Bone marrow (tissue), 2 donors: ENCODE results near the gene MRTFA.
A peak's percentile ranks its signal among the peaks of the same experiment; 100 is the strongest.
"Not testable (repeated sequence)": the region's sequence is repeated elsewhere in the genome, so short reads cannot be mapped to it uniquely, and the experiment has no call there.

Source experiments
- DNase-seq, 2 donors: peaks; one replicate each; lab custom pipeline; 2025; lab: John Stamatoyannopoulos, UW

MRTFA gene

DNA sequence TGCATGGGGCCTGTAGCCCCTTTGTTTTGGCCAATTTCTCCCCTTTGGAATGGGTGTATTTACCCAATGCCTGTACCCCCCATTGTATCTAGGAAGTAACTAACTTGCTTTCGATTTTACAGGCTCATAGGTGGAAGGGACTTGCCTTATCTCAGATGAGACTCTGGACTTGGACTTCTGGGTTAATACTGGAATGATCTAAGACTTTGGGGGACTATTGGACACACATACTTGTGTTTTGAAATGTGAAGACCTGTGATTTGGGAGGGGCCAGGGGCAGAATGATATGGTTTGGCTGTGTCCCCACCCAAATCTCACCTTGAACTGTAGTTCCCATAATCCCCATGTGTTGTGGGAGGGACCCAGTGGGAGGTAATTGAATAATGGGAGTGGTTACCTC is 82.5 kb downstream of the MRTFA start:
- DNase-seq: not testable (repeated sequence)

DNA sequence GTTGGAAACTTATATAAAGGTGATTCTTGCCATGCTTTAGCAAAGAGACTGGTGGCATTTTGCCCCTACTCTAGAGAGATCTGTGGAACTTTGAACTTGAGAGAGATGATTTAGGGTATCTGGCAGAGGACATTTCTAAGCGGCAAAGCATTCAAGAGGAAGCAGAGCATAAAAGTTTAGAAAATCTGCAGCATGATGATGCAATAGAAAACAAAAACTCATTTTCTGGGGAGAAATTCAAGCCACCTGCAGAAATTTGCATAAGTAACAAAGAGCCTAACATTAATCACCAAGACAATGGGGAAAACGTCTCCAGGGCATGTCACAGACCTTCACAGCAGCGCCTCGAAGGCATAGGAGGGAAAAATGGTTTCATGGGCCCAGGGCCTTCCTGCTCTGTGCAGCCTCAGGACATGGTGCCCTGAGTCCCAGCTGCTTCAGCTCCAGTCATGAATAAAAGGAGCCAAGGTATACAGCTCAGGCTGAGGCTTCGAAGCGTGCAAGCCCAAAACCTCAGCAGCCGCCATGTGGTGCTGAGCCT is 83.4 kb downstream of the MRTFA start:
- no peak for DNase-seq

DNA sequence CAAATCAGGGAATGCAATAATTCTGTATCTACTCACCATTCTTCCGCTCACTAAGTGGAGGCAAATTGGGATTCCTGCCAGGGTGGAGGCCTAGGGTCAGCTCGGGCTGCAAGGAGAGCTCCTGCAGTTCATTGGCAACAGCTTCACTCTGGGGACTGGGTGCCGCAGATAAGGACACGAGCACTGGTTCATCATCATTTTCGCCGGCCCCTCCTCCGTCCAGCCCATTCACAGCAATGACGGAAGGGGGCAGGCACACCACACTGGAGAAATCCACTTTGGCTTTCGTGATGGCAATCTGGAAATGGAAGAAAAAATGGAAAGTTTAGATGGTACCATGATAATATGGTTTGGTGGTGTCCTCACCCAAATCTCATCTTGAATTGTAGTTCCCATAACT is 84.4 kb downstream of the MRTFA start:
- DNase-seq: no peak

DNA sequence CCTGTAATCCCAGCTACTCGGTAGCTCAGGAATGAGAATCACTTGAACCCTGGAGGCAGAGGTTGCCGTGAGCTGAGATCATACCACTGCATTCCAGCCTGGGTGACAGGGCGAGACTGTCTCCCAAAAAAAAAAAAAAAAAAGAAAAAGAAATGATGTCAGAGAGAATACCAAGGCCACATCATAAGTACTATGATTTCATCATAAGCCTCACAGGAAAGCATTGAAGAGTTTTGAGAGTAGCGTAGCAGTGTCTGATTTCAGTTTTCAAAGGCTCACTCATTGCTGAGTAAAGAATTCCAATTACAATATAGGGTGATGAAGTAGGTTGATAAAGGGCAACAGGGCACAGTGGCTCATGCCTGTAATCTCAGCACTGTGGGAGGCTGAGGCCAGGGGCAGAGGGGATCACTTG is 88.8 kb downstream of the MRTFA start:
- no peak for DNase-seq

DNA sequence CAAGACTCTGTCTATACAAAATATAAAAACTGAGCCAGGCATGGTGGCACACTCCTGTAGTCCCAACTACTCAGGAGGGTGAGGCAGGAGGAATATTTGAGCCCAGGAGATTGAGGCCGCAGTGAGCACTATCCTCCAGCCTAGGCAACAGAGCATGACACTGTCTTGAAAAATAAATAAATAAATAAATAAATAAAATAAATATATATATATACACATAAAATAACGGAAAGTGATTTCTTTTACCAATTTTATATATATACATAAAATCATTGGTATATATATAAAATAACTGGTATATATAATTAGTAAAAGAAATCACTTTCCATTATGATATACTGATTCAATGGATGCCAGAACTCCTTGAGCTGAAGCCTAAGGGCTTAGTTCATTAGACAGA is 91.8 kb downstream of the MRTFA start:
- no peak for DNase-seq

DNA sequence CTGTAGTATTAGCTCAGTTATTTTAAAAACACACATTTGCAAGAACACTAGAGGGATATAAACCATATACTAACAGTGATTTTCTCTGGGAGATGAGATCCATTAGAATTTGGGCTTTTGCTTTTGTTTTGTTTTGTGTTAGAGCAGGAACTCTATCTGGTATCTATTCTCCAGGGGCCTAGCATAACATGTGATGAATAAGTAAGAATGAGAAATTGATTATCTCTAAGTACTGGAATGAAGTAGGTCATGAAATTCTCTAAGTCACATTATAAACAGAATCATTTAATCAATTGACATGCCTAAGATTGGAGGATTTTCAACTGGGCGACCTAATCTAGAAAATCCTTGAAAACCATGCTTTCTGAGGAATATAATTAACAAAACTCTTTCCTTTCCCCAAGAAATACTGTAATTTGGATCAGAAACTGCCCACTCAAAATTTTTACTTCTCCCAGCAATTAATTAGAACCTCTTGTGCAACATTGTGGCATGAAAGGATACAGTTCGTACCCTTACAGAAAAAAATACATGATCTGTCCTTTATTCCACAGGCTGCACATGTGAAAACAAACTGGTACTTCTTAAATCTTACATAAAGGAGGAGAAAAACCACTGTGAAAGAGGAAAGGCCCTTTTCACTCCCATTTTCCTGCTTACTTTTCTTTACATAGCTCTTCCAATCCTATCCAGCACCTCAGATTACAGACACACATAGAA is 93.5 kb downstream of the MRTFA start:
- DNase-seq: no peak

DNA sequence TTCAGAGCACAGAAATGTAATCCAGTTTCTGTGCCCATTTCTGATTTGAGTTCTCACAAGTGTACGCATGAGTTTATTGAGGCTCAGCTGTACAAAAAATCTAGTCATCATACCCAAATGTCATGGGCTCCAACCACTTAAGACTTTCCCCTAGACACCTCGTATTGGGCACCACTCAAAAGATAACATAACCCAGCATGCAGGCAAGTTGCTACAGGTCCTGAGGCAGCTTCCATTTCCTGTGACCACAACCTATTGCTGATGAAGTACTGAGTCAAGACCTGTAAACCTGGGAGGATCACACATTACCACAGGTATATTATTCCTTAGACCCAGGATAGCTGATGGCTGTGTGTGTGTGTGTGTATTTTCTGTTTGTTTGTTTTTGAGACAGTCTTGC is 95.2 kb downstream of the MRTFA start:
- no peak for DNase-seq

DNA sequence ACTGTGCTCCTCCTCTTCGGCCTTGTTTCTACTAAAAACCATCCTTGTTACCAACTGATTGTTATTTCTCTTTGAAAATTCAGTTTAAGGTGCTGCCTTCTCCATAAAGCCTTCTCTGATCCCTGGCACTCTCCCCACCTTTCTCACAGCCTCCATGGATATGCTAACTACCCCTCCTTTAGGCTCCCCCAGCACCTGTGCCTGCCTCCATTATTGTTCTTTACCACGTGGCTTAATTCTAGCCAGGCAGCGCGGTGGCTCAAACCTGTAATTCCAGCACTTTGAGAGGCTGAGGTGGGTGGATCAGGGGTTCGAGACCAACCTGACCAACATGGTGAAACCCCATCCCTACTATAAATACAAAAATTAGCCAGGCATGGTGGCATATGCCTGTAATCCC is 96.3 kb downstream of the MRTFA start:
- DNase-seq: no peak

DNA sequence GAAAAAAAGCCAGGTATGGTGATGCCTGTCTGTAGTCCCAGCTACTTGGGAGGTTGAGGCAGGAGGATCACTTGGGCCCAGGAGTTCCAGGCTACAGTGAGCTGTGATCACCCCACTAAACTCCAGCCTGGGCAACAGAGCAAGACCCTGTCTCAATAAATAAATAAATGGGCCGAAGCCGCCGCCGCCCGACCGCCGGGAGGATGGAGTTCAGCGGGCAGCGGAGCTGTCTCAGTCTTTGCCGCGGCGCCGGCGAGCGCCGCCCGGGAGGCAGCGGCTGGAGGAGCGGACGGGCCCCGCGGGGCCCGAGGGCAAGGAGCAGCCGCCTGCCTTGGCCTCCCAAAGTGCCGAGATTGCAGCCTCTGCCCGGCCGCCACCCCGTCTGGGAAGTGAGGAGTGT is 100.4 kb downstream of the MRTFA start:
- not testable (repeated sequence) for DNase-seq

DNA sequence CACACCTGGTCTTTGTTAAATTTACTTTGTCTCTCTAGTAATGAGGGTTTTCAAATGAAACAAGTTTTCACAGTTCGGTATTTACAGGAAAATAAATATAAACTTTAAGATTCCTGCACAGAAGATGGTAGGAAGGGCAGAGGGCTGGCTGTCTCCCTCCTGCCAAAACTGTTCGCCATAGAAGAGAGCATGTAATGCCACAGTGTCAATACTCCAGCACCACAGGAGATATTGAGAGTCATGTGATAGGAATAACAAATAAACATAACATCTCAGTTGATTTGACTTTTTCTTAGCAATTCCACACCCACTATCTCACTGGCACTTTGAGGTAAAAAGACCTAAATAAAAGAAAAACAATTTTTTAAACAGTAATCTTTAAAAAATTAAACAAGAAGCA is 100.9 kb downstream of the MRTFA start:
- no peak for DNase-seq

DNA sequence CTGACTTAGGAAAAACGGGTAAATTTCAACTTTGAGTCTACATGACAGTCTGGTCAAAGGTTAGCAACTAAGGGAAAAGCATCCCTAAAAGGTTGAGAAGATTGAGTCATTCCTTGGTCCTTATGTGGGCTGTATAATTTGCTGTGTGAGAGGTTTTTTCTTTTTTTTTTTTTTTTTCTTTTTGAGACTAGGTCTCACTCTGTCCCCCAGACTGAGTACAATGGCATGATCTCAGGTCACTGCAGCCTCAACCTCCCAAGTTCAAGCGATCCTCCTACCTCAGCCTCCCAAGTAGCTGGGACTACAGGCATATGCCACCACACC is 101.4 kb downstream of the MRTFA start:
- no peak for DNase-seq

DNA sequence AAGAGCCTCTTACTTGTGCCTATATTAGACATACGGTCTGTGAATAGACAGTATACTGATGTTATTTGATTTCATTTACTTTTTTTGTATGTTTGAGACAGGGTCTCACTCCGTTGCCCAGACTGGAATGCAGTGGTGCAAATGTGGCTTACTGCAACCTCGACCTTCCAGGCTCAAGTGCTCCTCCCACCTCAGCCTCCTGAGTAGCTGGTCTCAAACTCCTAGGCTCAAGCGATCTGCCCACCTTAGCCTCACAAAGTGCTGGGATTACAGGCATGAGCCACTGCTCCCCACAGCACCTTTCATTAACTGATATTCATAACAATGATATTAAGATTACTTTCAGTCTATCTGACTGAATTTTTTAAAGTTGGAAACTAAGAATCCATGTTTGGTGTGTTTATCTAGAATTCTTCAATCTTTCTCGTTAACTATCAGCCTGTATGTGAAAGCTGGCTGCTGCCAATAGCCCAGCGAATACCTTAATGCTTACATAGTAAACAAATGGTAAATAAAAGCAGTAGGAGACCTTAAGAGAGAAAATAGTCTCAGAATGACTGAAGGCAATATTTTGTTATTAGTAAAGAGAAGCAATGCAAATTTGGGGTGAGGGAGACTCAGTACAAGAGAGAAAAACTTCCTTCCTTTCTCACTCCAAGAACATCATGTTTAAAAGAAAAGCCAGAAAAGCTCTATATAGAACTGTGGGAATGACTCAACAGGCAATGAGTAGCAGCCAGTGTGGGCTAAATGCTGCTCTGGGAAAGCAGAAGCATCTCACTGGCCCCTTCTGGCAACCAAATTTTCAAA is 101.9 kb downstream of the MRTFA start:
- peak in 1 of 2 donors; percentile 72 for DNase-seq

DNA sequence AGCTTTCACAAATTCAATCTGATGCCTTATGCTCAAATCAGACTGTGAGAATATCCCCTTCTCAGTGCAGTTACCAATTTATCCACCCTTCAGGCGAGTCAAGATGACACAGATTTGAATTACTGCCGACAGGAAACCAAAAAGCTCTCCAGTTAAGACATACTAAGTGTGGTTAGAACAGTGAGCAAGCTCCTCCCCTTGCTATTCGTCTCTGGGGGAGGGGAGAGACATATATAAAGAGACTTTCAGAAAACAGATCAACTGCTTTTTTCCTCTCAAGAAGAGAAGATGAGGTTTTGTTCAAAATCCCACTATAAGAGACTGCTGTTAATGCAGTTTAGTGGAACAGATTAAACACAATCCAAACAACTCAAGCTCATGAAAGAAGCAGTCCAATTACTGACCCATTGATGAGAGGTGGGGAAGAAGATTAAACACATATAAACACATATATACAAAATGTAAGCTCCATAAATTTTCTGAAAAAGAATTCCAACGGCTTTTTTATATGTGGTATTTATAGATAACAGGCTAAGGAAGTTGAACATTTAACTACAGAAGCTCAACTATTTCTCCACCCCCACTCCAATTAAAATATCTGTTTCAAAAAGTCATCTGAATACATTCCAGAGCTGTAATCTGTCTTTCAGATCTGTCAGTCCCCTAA is 102.7 kb downstream of the MRTFA start:
- peak in 1 of 2 donors; percentile 89 for DNase-seq

DNA sequence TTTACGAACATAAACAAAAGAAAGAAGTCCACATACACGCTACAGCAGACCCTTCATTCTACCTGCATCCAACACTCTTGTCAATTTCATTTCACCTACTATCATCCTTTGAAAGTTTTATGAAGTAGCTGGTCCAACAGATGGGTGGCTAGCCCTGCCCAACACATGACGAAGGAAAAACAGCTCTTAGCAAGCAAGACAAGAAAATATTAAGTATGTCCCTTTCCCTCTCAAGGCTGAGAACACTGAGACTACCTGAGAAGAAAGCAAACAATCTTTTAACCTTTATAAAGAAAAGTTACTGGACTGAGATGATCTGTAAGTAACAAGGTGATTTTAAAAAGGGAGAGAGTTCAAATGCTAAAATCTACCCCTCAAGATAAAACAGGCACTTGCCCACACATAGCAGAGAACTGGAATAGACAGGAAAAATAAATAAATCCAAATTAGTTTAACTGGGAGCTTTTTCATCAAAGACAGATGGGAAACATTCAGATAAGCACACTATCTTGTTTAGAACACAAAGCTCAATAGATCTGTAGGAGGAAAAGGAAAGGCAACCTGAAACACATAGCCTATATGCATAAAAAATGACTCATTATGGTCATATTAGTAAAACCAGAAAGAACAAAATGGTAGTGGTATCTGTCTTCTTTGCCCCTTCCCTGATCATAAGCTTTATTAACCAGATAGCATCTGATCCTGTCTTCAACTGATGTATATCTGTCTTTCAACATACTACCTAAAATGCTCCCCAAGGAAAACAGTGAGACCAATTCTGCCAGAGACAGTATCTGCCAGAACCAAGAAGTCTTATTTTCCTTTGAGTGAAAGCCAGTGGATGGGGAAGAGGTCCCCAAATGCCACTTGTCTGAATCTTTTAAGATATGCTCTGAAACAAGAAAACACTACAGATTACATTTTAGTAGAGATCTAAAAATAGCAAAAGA is 104.3 kb downstream of the MRTFA start:
- no peak for DNase-seq

DNA sequence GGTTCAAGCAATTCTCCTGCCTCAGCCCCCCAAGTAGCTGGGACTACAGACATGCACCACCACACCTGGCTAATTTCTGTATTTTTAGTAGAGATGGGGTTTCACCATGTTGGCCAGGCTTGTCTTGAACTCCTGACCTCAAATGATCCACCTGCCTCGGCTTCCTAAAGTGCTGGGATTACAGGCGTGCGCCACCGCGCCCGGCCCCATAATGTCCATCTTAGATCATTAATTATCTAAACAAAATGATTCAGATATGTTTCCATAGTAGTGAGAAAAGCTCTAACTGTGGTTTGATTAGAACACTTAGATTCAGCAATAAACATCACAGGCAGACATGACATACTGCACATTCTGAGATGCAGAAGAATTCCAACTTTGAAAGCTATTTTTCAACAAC is 106.1 kb downstream of the MRTFA start:
- not testable (repeated sequence) for DNase-seq

DNA sequence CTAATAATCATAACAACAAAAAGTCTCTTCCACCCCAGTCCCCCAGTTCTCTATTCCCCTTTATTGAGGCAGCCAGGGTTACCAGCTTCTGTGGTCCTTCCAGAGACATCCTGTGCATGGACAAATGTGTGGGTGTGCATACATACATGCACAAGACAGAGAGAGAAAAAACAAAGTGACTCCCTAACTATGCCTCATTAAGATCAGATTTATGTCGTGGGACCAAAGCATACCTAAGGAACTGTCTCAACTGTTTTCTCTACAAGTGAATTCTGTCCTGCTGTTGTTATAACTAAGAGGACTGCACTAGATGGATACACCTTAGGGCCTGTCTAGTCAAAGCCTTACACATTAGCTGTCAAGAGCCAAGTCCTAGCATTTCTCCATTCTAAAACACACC is 106.7 kb downstream of the MRTFA start:
- no peak for DNase-seq

DNA sequence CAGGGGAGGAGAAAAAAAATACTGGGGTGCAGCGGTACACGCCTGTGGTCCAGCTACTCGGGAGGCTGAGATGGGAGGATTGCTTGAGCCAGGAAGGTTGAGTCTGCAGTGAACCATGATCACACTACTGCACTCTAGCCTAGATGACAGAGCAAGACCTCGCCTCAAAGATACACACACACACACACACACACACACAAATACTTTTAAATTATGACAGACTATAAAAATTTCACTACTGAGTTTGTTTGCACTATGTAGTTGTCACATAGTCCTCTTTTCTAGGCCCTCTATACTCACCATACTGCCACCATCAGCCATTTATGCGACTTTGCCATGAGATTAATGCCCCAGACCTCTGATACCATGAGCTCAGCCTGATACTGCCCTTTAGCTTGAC is 109.6 kb downstream of the MRTFA start:
- DNase-seq: no peak

DNA sequence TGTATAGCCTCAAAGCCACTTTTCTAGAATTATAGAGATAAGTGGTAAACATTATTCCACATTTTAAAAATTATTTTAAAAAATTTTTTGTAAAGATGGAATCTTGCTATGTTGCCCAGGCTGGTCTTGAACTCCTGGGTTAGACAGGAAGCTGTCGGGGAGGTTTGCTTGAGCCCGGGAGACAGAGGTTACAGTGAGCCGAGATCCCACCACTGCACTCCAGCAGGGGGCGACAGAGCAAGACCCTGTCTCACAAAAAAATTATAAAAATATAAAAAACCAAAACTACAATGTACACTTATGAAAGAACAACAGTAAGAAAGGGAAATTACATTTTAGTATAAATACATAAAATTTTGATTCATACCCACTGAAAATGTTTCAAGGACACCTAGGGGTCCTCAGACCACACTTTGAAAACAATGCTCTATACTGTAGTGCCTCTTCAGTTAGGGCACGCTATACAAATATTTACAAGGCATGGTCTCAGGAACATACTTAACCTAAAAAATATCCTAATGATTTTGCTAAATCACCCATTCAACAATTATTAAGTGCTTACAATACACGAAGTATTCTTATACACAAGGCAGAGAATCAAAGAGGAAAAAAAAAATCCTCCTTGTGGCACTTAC is 111.2 kb downstream of the MRTFA start:
- DNase-seq: peak; percentile 18 to 64

DNA sequence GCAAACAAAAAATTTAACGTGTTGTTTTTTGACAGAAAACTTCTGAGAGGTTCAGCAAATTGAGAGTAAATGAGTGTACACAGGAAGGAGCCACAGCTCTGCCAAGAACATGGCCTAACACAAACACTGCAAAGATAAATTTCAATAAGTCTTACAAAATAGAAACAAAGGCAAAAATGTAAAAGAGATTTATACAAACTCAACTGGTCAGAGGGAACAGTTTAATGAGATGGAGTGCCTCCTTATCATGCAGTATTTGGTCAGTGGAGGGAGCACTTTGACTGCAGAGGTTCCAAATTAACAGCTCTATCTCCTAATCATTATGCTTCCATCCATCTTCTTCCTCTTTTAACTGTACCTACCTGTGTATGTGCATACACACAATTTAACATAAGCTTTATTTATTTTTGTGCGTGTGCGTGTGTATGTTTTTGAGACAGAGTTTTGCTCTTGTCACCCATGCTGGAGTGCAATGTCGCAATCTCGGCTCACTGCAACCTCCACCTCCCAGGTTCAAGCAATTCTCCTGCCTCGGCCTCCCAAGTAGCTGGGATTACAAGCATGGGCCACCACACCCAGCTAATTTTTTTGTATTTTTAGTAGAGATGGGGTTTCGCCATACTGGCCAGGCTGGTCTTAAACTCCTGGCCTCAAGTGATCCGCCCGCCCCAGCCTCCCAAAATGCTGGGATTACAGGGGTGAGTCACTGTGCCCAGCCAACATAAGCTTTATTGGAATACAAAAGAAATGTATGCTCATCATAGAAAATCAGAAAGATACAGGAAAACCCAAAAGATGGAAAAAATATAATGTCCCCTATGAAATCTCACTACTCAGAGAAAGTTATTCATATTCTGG is 111.9 kb downstream of the MRTFA start:
- DNase-seq: no peak

DNA sequence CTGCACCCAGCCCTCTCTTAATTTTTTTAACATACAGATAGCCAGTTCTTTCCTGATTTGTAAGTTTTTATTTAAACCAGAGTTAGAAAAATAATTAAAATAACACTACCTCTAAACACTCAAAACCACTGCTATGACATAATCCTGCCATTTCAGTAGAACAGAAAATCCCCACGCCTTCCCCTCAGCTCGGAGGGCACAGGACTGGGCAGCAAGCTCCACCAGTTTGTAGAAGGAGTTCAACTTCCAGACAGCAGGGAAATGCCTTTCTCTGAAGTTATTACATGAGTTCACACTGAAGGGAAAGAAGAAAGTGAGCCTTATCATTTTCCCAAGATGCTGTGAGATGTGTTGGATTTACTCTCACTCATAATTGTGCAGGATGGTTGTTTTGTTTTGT is 114.4 kb downstream of the MRTFA start:
- no peak for DNase-seq
